SK-N-SH treated with all-trans-retinoic acid at 6 μM for 48 hours (cell line): ENCODE results near the gene ABO.

ENCODE experiments used
- ESRRG ChIP-seq: fragments of 250-450 bp; sonication (Bioruptor Pico); IDR thresholded peaks from 2 replicates; pipeline ENCODE4 v1.6.1; 2021; ENCODE audit warnings: mild to moderate bottlenecking
- GLIS3 ChIP-seq: fragments of 250-450 bp; sonication (Bioruptor Pico); IDR thresholded peaks from 2 replicates; pipeline ENCODE4 v1.5.0; 2020; ENCODE audit warnings: mild to moderate bottlenecking, moderate library complexity
- ISL1 ChIP-seq: fragments of 250-450 bp; sonication (Bioruptor Pico); IDR thresholded peaks from 2 replicates; pipeline ENCODE4 v2.1.2; 2022; ENCODE audit warnings: mild to moderate bottlenecking, moderate library complexity
- OSR1 ChIP-seq: fragments of 250-450 bp; sonication (Bioruptor Pico); IDR thresholded peaks from 2 replicates; pipeline ENCODE4 v1.8.0; 2022; ENCODE audit warnings: moderate library complexity, mild to moderate bottlenecking, inconsistent platforms
- PATZ1 ChIP-seq: fragments of 250-450 bp; sonication (Bioruptor Pico); IDR thresholded peaks from 2 replicates; pipeline ENCODE4 v1.8.0; 2020; ENCODE audit warnings: mild to moderate bottlenecking, moderate library complexity, borderline replicate concordance
- RARB ChIP-seq: fragments of 250-450 bp; sonication (Bioruptor Pico); IDR thresholded peaks from 2 replicates; pipeline ENCODE4 v1.8.0; 2021; ENCODE audit warnings: mild to moderate bottlenecking, moderate library complexity
- TCF4 ChIP-seq: fragments of 250-450 bp; sonication (Bioruptor Pico); IDR thresholded peaks from 2 replicates; pipeline ENCODE4 v1.8.0; 2021; ENCODE audit warnings: mild to moderate bottlenecking, moderate library complexity, borderline replicate concordance
- ZC3H10 ChIP-seq: fragments of 250-450 bp; sonication (Bioruptor Pico); IDR thresholded peaks from 2 replicates; pipeline ENCODE4 v1.5.1; 2021; ENCODE audit warnings: mild to moderate bottlenecking, moderate library complexity
- ZFP3 ChIP-seq: fragments of 250-450 bp; sonication (Bioruptor Pico); IDR thresholded peaks from 2 replicates; pipeline ENCODE4 v1.5.0; 2020; ENCODE audit warnings: mild to moderate bottlenecking, moderate library complexity
- ZFP30 ChIP-seq: fragments of 450-650 bp; formaldehyde crosslinking; IDR thresholded peaks from 2 replicates; pipeline ENCODE4 v1.5.0; 2022; ENCODE audit warnings: mild to moderate bottlenecking, moderate library complexity
- ZNF565 ChIP-seq: fragments of 450-650 bp; formaldehyde crosslinking; conservative IDR thresholded peaks from 2 replicates; pipeline ENCODE4 v1.5.0; 2020; ENCODE audit warnings: low read depth, mild to moderate bottlenecking, moderate library complexity
- TF ChIP-seq, protein P1 (sequence below): fragments of 250-450 bp; sonication (Bioruptor Pico); IDR thresholded peaks from 2 replicates; pipeline ENCODE4 v1.5.1; 2020; ENCODE audit warnings: low read depth, mild to moderate bottlenecking, moderate library complexity

GRCh38 chr9:133242991-133243390 is 32.0 kb downstream of the ABO start:
- TF ChIP-seq ZFP3 (CRISPR knock-in tag) (no peak), ESRRG (CRISPR knock-in tag) (no peak), GLIS3 (CRISPR knock-in tag) (no peak), ISL1 (CRISPR knock-in tag) (no peak), RARB (CRISPR knock-in tag) (no peak), TCF4 (no peak), ZC3H10 (CRISPR knock-in tag) (no peak), ZNF565 (CRISPR knock-in tag) (no peak), PATZ1 (CRISPR knock-in tag) (no peak), OSR1 (CRISPR knock-in tag) (no peak), ZFP30 (CRISPR knock-in tag) (no peak)
- TF ChIP-seq, protein P1, sequence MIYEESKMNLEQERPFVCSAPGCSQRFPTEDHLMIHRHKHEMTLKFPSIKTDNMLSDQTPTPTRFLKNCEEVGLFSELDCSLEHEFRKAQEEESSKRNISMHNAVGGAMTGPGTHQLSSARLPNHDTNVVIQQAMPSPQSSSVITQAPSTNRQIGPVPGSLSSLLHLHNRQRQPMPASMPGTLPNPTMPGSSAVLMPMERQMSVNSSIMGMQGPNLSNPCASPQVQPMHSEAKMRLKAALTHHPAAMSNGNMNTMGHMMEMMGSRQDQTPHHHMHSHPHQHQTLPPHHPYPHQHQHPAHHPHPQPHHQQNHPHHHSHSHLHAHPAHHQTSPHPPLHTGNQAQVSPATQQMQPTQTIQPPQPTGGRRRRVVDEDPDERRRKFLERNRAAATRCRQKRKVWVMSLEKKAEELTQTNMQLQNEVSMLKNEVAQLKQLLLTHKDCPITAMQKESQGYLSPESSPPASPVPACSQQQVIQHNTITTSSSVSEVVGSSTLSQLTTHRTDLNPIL (CRISPR knock-in tag) = no peak
